Prostate gland (tissue), 2 donors: ENCODE results near the gene INPP5D. TPM values are rescaled to one million over a fixed set of nuclear protein-coding genes. Genes with fewer than 3 reads are reported as not detected.

Source experiments
- DNase-seq: peaks from one replicate; pipeline ENCODE4 v3.0.0-alpha.2; 2019; ENCODE audit warnings: low spot score
- H3K27ac ChIP-seq, 2 donors: fragments of 200-600 bp; sonication (generic); 2 replicates each; pipeline ENCODE4 v1.5.1; 2017 to 2019
- H3K27me3 ChIP-seq: fragments of 200-600 bp; sonication (generic); replicated peaks from 2 replicates; pipeline ENCODE4 v1.5.1; 2019; ENCODE audit not compliant: insufficient read depth
- H3K36me3 ChIP-seq, 2 donors: fragments of 200-600 bp; sonication (generic); 1 replicate in 1 of 2; 2 replicates in 1 of 2; pipeline versions ENCODE4 v1.5.1 to v1.8.1; 2017 to 2019
- H3K4me1 ChIP-seq: fragments of 200-600 bp; sonication (generic); replicated peaks from 2 replicates; pipeline ENCODE4 v1.5.1; 2019
- H3K4me3 ChIP-seq, 2 donors: fragments of 200-600 bp; sonication (generic); 2 replicates each; pipeline ENCODE4 v1.5.1; 2017 to 2019
- H3K9me3 ChIP-seq: fragments of 200-600 bp; sonication (generic); 2 replicates; pipeline ENCODE4 v1.5.1; 2017
- POLR2A ChIP-seq: fragments of 450-650 bp; IDR thresholded peaks from one replicate; pipeline ENCODE4 v1.6.1; 2016; ENCODE audit warnings: antibody characterized with exemption, mild to moderate bottlenecking
- POLR2AphosphoS5 ChIP-seq: sonication (generic); formaldehyde crosslinking; IDR thresholded peaks from one replicate; pipeline ENCODE4 v1.6.1; 2017; ENCODE audit warnings: antibody characterized with exemption
- WGBS: methylation state at CpG from one replicate; pipeline ENCODE4 v1.1.5; 2018; 5-methylcytosine and 5-hydroxymethylcytosine counted together
- intact Hi-C: fragments of 100-400 bp; cut with DNase I; formaldehyde crosslinking; loops from one replicate; pipeline ENCODE4 v1.14.2; 2022
- total RNA-seq, 2 donors: library from RNA; depleted of rRNA; stranded (reverse); fragments of >200 nt; gene quantifications; one replicate each; pipeline ENCODE4 v1.1.0, GENCODE V29; 2016
- TF ChIP-seq, protein P1 (sequence below), 4 experiments: fragments of 200-600 bp in 2 of 4; fragments of 450-650 bp in 2 of 4; sonication (generic) in 2 of 4; IDR thresholded peaks; 1 replicate in 3 of 4; 2 replicates in 1 of 4; pipeline ENCODE4 v1.5.1; 2016 to 2019; ENCODE audit warnings: antibody characterized with exemption in 4 of 4, mild to moderate bottlenecking in 2 of 4, moderate library complexity in 2 of 4

The INPP5D gene
- total RNA-seq, 2 donors from 2014 or later, result 11.4 to 18.8 TPM

DNA sequence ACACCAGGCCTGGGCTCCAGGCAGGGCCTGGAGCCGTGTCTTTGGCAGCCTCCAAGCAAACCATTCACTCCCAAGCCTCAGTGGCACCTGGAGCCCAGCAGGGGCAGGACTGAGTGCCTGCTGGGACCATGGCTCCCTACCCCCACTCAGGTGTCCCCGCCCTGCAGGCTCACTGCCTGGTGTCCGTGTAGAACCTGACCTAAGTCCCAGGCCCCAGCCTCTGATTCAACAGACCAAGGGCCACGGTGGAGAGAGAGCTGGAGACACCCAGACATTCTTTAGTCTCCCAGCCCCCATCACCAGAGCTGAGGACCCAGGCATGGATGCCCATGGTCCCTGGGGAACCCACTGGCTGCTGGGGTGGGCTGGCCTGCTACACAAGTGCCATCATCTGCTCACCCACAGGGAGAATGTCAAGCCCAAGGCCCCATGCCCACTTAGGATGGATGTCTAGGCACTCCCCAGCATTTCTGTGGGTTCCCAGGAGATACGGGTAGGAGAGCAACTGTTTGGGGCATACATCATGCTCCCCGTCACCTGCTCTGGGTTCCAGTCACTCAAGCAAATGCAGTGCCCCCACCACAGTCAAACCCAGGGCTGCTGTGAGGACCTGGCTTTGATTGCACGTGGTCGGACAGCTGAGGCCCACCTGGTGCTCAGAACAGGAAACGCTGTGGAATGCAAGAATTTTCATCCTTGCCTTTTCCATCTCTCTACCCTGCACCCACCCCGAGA is 148.4 kb downstream of the INPP5D start:
- H3K9me3 ChIP-seq, result no peaks in the 10 kb centered on the region
- no peak for DNase-seq
- no peaks in the 10 kb centered on the region for H3K36me3 ChIP-seq
- no peak overlapping the region for H3K4me3 ChIP-seq
- TF ChIP-seq, protein P1, sequence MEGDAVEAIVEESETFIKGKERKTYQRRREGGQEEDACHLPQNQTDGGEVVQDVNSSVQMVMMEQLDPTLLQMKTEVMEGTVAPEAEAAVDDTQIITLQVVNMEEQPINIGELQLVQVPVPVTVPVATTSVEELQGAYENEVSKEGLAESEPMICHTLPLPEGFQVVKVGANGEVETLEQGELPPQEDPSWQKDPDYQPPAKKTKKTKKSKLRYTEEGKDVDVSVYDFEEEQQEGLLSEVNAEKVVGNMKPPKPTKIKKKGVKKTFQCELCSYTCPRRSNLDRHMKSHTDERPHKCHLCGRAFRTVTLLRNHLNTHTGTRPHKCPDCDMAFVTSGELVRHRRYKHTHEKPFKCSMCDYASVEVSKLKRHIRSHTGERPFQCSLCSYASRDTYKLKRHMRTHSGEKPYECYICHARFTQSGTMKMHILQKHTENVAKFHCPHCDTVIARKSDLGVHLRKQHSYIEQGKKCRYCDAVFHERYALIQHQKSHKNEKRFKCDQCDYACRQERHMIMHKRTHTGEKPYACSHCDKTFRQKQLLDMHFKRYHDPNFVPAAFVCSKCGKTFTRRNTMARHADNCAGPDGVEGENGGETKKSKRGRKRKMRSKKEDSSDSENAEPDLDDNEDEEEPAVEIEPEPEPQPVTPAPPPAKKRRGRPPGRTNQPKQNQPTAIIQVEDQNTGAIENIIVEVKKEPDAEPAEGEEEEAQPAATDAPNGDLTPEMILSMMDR (IDR thresholded peaks at IDR 0.05), result no peak
- TF ChIP-seq POLR2A, result no peak
- TF ChIP-seq POLR2AphosphoS5, result no peak
- no peak overlapping the region for H3K27ac ChIP-seq
- H3K27me3 ChIP-seq, result no peaks in the 10 kb centered on the region
- H3K4me1 ChIP-seq, result peaks cover 5% of the 10 kb centered on the region
- WGBS, result 77% methylated on average over 10 of the region's 10 CpGs
- intact Hi-C loops, result no loop called here

DNA sequence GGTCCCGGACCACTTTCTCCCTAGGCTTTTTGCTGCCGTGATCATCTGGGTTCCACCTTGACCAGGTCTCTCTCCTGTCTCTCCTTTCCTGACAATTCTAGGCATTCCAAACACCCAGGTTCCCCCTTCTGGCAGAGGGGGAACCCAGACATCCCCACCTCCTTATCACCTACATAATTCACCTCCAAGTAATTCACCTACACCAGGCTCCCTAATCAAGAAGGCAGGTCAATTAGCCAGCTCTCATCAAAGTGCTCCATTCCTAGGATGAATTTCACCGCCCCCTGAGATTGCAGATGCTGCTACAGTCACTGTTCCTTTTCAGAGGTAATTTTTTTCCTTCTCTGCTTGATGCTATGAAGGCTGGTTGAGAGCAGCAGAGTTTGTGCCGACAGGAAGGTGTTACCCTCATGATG is 149.0 kb downstream of the INPP5D start:
- H3K27me3 ChIP-seq, result no peaks in the 10 kb centered on the region
- no peak overlapping the region for H3K4me3 ChIP-seq
- H3K36me3 ChIP-seq, result no peaks in the 10 kb centered on the region
- peaks cover 5% of the 10 kb centered on the region for H3K4me1 ChIP-seq
- TF ChIP-seq POLR2AphosphoS5 (no peak), POLR2A (no peak)
- TF ChIP-seq, protein P1 (IDR thresholded peaks at IDR 0.05), result no peak
- no peak for DNase-seq
- H3K27ac ChIP-seq, result no peak overlapping the region
- WGBS, result 65% methylated on average over 4 of the region's 4 CpGs
- no peaks in the 10 kb centered on the region for H3K9me3 ChIP-seq
- intact Hi-C loops, result no loop called here

DNA sequence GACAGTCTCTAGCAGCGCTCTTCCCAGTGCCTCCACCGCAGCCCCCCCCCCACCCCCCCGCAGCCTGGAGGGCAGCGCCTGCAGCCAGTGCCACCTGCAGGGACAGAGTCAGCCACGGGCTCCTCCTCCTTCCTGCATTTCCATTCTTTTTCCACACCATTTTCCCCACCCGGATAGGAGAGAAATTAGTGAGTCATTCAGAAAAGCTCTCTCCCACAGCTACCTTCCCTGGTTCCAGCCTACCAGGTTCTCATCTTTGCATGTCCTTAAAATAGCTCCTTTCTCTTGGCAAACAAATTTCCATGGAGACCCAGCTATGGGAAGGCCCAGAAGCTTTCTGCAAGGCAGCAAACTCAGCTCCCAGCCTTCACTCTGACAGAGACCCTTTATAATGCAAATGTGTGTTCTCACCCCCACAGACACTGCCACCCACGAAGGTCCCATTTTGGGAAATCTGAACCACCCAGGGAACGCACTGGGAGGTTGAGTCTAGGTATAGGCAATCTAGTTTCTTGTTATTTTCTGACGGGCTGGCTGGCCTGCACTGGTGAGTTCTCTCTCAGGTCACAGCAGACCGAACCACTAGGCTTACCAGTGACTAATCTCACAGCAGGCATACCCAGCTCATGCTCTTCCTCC is 149.5 kb downstream of the INPP5D start:
- H3K27me3 ChIP-seq, result no peaks in the 10 kb centered on the region
- TF ChIP-seq POLR2A (no peak), POLR2AphosphoS5 (no peak)
- TF ChIP-seq, protein P1 (IDR thresholded peaks at IDR 0.05), result no peak
- 24% methylated on average over 8 of the region's 10 CpGs for WGBS
- no peak overlapping the region for H3K27ac ChIP-seq
- no peaks in the 10 kb centered on the region for H3K9me3 ChIP-seq
- DNase-seq, result no peak
- intact Hi-C loops, result no loop called here
- H3K4me1 ChIP-seq, result peaks cover 5% of the 10 kb centered on the region
- H3K36me3 ChIP-seq, result no peaks in the 10 kb centered on the region
- H3K4me3 ChIP-seq, result no peak overlapping the region

DNA sequence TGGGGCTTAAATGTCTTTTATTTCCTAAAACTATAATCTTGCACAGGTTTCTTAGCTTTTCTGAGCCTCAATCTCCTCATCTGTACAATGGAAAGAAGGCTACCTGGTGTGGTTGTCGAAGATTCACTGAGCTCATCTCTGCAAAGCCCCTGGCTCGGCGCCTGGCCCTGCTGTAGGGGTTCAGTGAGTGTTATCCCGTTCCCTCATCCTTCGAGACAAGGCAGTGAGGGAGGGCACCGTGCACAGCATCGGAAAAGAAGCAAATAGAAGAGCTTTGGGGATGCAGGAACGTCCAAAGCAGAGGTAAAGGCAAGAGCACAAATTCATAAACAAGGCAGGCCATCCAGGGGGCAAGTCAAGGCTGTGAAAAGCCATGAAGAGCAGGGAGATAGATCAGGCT is 150.1 kb downstream of the INPP5D start:
- intact Hi-C loops, result no loop called here
- no peaks in the 10 kb centered on the region for H3K9me3 ChIP-seq
- DNase-seq, result no peak
- no peak overlapping the region for H3K4me3 ChIP-seq
- no peak overlapping the region for H3K27ac ChIP-seq
- H3K36me3 ChIP-seq, result no peaks in the 10 kb centered on the region
- WGBS, result 83% methylated on average over 8 of the region's 8 CpGs
- TF ChIP-seq, protein P1 (IDR thresholded peaks at IDR 0.05), result no peak
- TF ChIP-seq POLR2A (no peak), POLR2AphosphoS5 (no peak)
- H3K4me1 ChIP-seq, result peaks cover 5% of the 10 kb centered on the region
- H3K27me3 ChIP-seq, result no peaks in the 10 kb centered on the region
